HG02870 (cell line): ENCODE data around the gene USP3.

Experiments
- ATAC-seq: cut with Tn5 transposase; IDR thresholded peaks from one replicate; pipeline ENCODE4 v1.9.1; 2021; ENCODE audit warnings: mild to moderate bottlenecking, moderate library complexity; ENCODE audit not compliant: unreplicated experiment

The USP3 gene

GRCh38 chr15:63504247-63504978, at the start of gene USP3:
Gene USP3 (plus strand): TSS chr15:63504593. CDS start chr15:63504740, 147 bp downstream.
- ATAC-seq = peak; percentile 41

GRCh38 chr15:63456258-63456657, 48.1 kb upstream of the USP3 start:
- no peak for ATAC-seq

GRCh38 chr15:63457379-63457778, 47.0 kb upstream of the USP3 start:
- no peak for ATAC-seq

GRCh38 chr15:63458026-63458425, 46.4 kb upstream of the USP3 start:
- no peak for ATAC-seq

GRCh38 chr15:63458794-63459395, 45.5 kb upstream of the USP3 start:
- no peak for ATAC-seq

- no peak for ATAC-seq
Measured at GRCh38 chr15:63460210-63461155, 43.9 kb upstream of the USP3 start.

- no peak for ATAC-seq
Measured at GRCh38 chr15:63461230-63461985, 43.0 kb upstream of the USP3 start.

- ATAC-seq = no peak
Measured at GRCh38 chr15:63462088-63462487, 42.3 kb upstream of the USP3 start.

GRCh38 chr15:63463036-63463435, 41.4 kb upstream of the USP3 start:
- no peak for ATAC-seq

GRCh38 chr15:63463793-63464192, 40.6 kb upstream of the USP3 start:
- no peak for ATAC-seq

GRCh38 chr15:63465104-63465503, 39.3 kb upstream of the USP3 start:
- no peak for ATAC-seq

- ATAC-seq = no peak
Measured at GRCh38 chr15:63466378-63467192, 37.8 kb upstream of the USP3 start.

GRCh38 chr15:63469190-63469589, 35.2 kb upstream of the USP3 start:
- ATAC-seq = no peak

GRCh38 chr15:63469984-63470383, 34.4 kb upstream of the USP3 start:
- ATAC-seq = no peak

- peak; percentile 36 for ATAC-seq
Measured at GRCh38 chr15:63473007-63473748, 31.2 kb upstream of the USP3 start.

GRCh38 chr15:63473749-63473998, 30.7 kb upstream of the USP3 start:
- ATAC-seq = no peak

GRCh38 chr15:63473999-63474809, 30.2 kb upstream of the USP3 start:
- ATAC-seq = peak; percentile 52

- peak; percentile 54 for ATAC-seq
Measured at GRCh38 chr15:63474810-63475316, 29.5 kb upstream of the USP3 start.
